Measurements from ENCODE around the gene SECTM1.

Gene SECTM1

GRCh38 chr17:82330322-82331239 is 3.0 kb downstream of the SECTM1 start:
- Histone ChIP-seq H2AK5ac (ENCODE audit: low read length, severe bottlenecking) (no peak overlapping the region), H3K27me3 (ENCODE audit: control insufficient read depth in 1 of 2, insufficient read depth in 1 of 2, low read length in 2 of 2) (no peaks in the 10 kb centered on the region), H3K9ac (ENCODE audit: low read length) (peak overlapping the region; percentile 51), H3K79me1 (replicated peaks; ENCODE audit: low read length, poor library complexity, severe bottlenecking) (no peaks in the 10 kb centered on the region), H3K4me1 (ENCODE audit: control insufficient read depth, insufficient read depth, low read depth, low read length) (peaks cover 64% of the 10 kb centered on the region), H3K18ac (ENCODE audit: low read depth in 1 of 2, low read length in 2 of 2) (no peak overlapping the region), H4K91ac (ENCODE audit: low read length) (no peak overlapping the region), H2BK15ac (ENCODE audit: low read depth, poor library complexity, severe bottlenecking) (no peak overlapping the region), H3K4me3 (ENCODE audit: insufficient read depth in 1 of 2, low read depth in 1 of 2, low read length in 2 of 2) (peak overlapping the region in 1 of 2 experiments; percentile 68), H2BK120ac (ENCODE audit: low read depth, low read length) (no peak overlapping the region), H3K27ac (ENCODE audit: low read length, poor library complexity, severe bottlenecking) (no peak overlapping the region), H3K4me2 (ENCODE audit: low read length, poor library complexity, severe bottlenecking) (peak overlapping the region; percentile 42), H3K23ac (ENCODE audit: low read length in 2 of 2) (no peak overlapping the region), H2AFZ (ENCODE audit: low read depth, low read length) (no peak overlapping the region), H3K36me3 (ENCODE audit: control insufficient read depth in 1 of 2, insufficient read depth in 2 of 2, low read depth in 1 of 2, low read length in 2 of 2) (peaks cover 0 to 15% of the 10 kb centered on the region in 2 experiments), H2BK12ac (ENCODE audit: low read length in 2 of 2) (no peak overlapping the region), H2BK5ac (ENCODE audit: low read depth, low read length, poor library complexity, severe bottlenecking) (no peak overlapping the region), H4K8ac (ENCODE audit: low read length) (no peak overlapping the region), H3K14ac (ENCODE audit: low read length in 2 of 2) (peak overlapping the region in 1 of 2 experiments; percentile 41), H3K4ac (ENCODE audit: low read depth in 1 of 2, low read length in 2 of 2) (no peak overlapping the region), H3K9me3 (ENCODE audit: control insufficient read depth, low read length) (no peaks in the 10 kb centered on the region)
- DNase-seq: peak; percentile 49
- 70% methylated on average over 21 of the region's 28 CpGs for WGBS

GRCh38 chr17:82329683-82330321 is 3.8 kb downstream of the SECTM1 start:
- Histone ChIP-seq H3K9ac (ENCODE audit: low read length) (peak overlapping the region; percentile 51), H2BK12ac (ENCODE audit: low read length in 2 of 2) (peak overlapping the region in 1 of 2 experiments; percentile 6), H3K4ac (ENCODE audit: low read depth in 1 of 2, low read length in 2 of 2) (no peak overlapping the region), H3K4me1 (ENCODE audit: control insufficient read depth, insufficient read depth, low read depth, low read length) (peaks cover 62% of the 10 kb centered on the region), H2BK5ac (ENCODE audit: low read depth, low read length, poor library complexity, severe bottlenecking) (no peak overlapping the region), H3K9me3 (ENCODE audit: control insufficient read depth, low read length) (no peaks in the 10 kb centered on the region), H2BK15ac (ENCODE audit: low read depth, poor library complexity, severe bottlenecking) (no peak overlapping the region), H4K8ac (ENCODE audit: low read length) (no peak overlapping the region), H3K79me1 (replicated peaks; ENCODE audit: low read length, poor library complexity, severe bottlenecking) (no peaks in the 10 kb centered on the region), H2AK5ac (ENCODE audit: low read length, severe bottlenecking) (no peak overlapping the region), H3K23ac (ENCODE audit: low read length in 2 of 2) (no peak overlapping the region), H3K18ac (ENCODE audit: low read depth in 1 of 2, low read length in 2 of 2) (no peak overlapping the region), H3K4me3 (ENCODE audit: insufficient read depth in 1 of 2, low read depth in 1 of 2, low read length in 2 of 2) (peak overlapping the region in 1 of 2 experiments; percentile 68), H4K91ac (ENCODE audit: low read length) (no peak overlapping the region), H2BK120ac (ENCODE audit: low read depth, low read length) (no peak overlapping the region), H3K4me2 (ENCODE audit: low read length, poor library complexity, severe bottlenecking) (peak overlapping the region; percentile 42), H3K14ac (ENCODE audit: low read length in 2 of 2) (no peak overlapping the region), H3K36me3 (ENCODE audit: control insufficient read depth in 1 of 2, insufficient read depth in 2 of 2, low read depth in 1 of 2, low read length in 2 of 2) (peaks cover 0 to 23% of the 10 kb centered on the region in 2 experiments), H3K27ac (ENCODE audit: low read length, poor library complexity, severe bottlenecking) (no peak overlapping the region), H3K27me3 (ENCODE audit: control insufficient read depth in 1 of 2, insufficient read depth in 1 of 2, low read length in 2 of 2) (no peaks in the 10 kb centered on the region), H2AFZ (ENCODE audit: low read depth, low read length) (no peak overlapping the region)
- no peak for DNase-seq
- 92% methylated on average over 19 of the region's 19 CpGs for WGBS

DNA sequence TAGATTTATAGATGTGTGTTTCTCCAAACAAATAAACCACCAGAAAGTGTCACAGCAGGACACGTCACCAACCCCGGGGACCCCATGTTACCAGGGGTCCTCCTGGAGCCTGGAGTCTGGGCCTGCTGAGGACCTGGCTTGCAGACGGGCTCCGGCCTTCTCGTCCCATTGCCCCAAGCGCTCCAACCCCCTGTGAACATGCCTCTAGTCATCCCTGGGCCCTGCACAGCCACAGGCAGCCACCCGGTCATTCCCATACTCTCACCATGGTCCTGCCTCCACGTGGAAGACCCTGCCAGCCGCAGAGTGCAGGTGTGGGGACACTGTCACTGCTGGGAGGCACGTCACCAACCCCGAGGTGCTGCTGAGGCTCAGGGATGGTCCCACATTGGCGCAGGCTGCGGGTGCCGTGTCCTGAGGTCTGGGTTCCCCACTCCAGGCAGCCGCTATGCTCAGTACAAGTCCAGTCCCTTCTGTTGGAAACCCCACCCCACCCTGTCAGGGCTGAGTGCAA is 4.5 kb downstream of the SECTM1 start:
- WGBS: 82% methylated on average over 15 of the region's 15 CpGs
- no peak overlapping the region for H3K4me3 ChIP-seq (ENCODE audit: insufficient read depth in 1 of 2, low read depth in 1 of 2, low read length in 2 of 2)

More for the DNA sequence above, 4.5 kb downstream of the SECTM1 start:
- H3K4me1 ChIP-seq (ENCODE audit: control insufficient read depth, insufficient read depth, low read depth, low read length): peaks cover 57% of the 10 kb centered on the region
- peak overlapping the region in 1 of 2 experiments; percentile 53 for H3K14ac ChIP-seq (ENCODE audit: low read length in 2 of 2)
- no peak overlapping the region for H2AFZ ChIP-seq (ENCODE audit: low read depth, low read length)
- H3K9me3 ChIP-seq (ENCODE audit: control insufficient read depth, low read length): no peaks in the 10 kb centered on the region
- H3K36me3 ChIP-seq (ENCODE audit: control insufficient read depth in 1 of 2, insufficient read depth in 2 of 2, low read depth in 1 of 2, low read length in 2 of 2): peaks cover 0 to 26% of the 10 kb centered on the region in 2 experiments
- DNase-seq: no peak
- H2BK15ac ChIP-seq (ENCODE audit: low read depth, poor library complexity, severe bottlenecking): no peak overlapping the region
- no peak overlapping the region for H3K4ac ChIP-seq (ENCODE audit: low read depth in 1 of 2, low read length in 2 of 2)
- no peaks in the 10 kb centered on the region for H3K79me1 ChIP-seq (replicated peaks; ENCODE audit: low read length, poor library complexity, severe bottlenecking)
- no peak overlapping the region for H3K18ac ChIP-seq (ENCODE audit: low read depth in 1 of 2, low read length in 2 of 2)
- H3K23ac ChIP-seq (ENCODE audit: low read length in 2 of 2): no peak overlapping the region
- no peak overlapping the region for H3K9ac ChIP-seq (ENCODE audit: low read length)
- H2BK5ac ChIP-seq (ENCODE audit: low read depth, low read length, poor library complexity, severe bottlenecking): no peak overlapping the region
- no peak overlapping the region for H3K27ac ChIP-seq (ENCODE audit: low read length, poor library complexity, severe bottlenecking)
- no peak overlapping the region for H2BK12ac ChIP-seq (ENCODE audit: low read length in 2 of 2)
- no peak overlapping the region for H3K4me2 ChIP-seq (ENCODE audit: low read length, poor library complexity, severe bottlenecking)
- H4K91ac ChIP-seq (ENCODE audit: low read length): no peak overlapping the region
- no peaks in the 10 kb centered on the region for H3K27me3 ChIP-seq (ENCODE audit: control insufficient read depth in 1 of 2, insufficient read depth in 1 of 2, low read length in 2 of 2)
- no peak overlapping the region for H2BK120ac ChIP-seq (ENCODE audit: low read depth, low read length)
- no peak overlapping the region for H2AK5ac ChIP-seq (ENCODE audit: low read length, severe bottlenecking)
- H4K8ac ChIP-seq (ENCODE audit: low read length): no peak overlapping the region
